Suppressor macrophage treated with lipopolysaccharide for 1 hour (primary cell): ENCODE data around the gene SAP30BP.

ENCODE experiments used
- DNase-seq, 3 donors: peaks; one replicate each; pipeline ENCODE4 v3.0.0-alpha.2; 2020 to 2022

Gene SAP30BP

GRCh38 chr17:75650874-75651273 is 16.3 kb upstream of the SAP30BP start:
- no peak for DNase-seq

- no peak for DNase-seq
These were observed 14.8 kb upstream of the SAP30BP start for GRCh38 chr17:75652341-75652740.

- DNase-seq, result peak; percentile 36 to 42 (median 37)
These were observed 14.1 kb upstream of the SAP30BP start for GRCh38 chr17:75652934-75653549.

- no peak for DNase-seq
These were observed 13.0 kb upstream of the SAP30BP start for GRCh38 chr17:75654176-75654575.

GRCh38 chr17:75658237-75658636 is 8.9 kb upstream of the SAP30BP start:
- DNase-seq, result no peak

- DNase-seq, result no peak
These were observed 5.6 kb upstream of the SAP30BP start for GRCh38 chr17:75661531-75661930.

- no peak for DNase-seq
These were observed 4.6 kb upstream of the SAP30BP start for GRCh38 chr17:75662511-75662910.

GRCh38 chr17:75664099-75664549 is 3.0 kb upstream of the SAP30BP start:
- DNase-seq, result no peak

- no peak for DNase-seq
These were observed 1.2 kb upstream of the SAP30BP start for GRCh38 chr17:75665981-75666380.

- no peak for DNase-seq
These were observed 687 bp downstream of the SAP30BP start for GRCh38 chr17:75667825-75668224.

GRCh38 chr17:75668489-75668888 is 1.4 kb downstream of the SAP30BP start:
- no peak for DNase-seq

- no peak for DNase-seq
These were observed 3.7 kb downstream of the SAP30BP start for GRCh38 chr17:75670868-75671267.

GRCh38 chr17:75672011-75672410 is 4.9 kb downstream of the SAP30BP start:
- DNase-seq, result no peak

- DNase-seq, result no peak
These were observed 6.3 kb downstream of the SAP30BP start for GRCh38 chr17:75673487-75673886.

GRCh38 chr17:75676461-75676860 is 9.3 kb downstream of the SAP30BP start:
- DNase-seq, result no peak

GRCh38 chr17:75679706-75680211 is 12.6 kb downstream of the SAP30BP start:
- no peak for DNase-seq

GRCh38 chr17:75680431-75680830 is 13.3 kb downstream of the SAP30BP start:
- DNase-seq, result no peak

- peak in 1 of 3 donors; percentile 11 for DNase-seq
These were observed 14.2 kb downstream of the SAP30BP start for GRCh38 chr17:75681289-75681688.

GRCh38 chr17:75683583-75683982 is 16.4 kb downstream of the SAP30BP start:
- peak; percentile 20 to 53 (median 49) for DNase-seq

GRCh38 chr17:75684249-75684648 is 17.1 kb downstream of the SAP30BP start:
- DNase-seq, result peak in 1 of 3 donors; percentile 29

GRCh38 chr17:75684924-75685323 is 17.8 kb downstream of the SAP30BP start:
- no peak for DNase-seq

- DNase-seq, result no peak
These were observed 18.4 kb downstream of the SAP30BP start for GRCh38 chr17:75685499-75685898.

- peak; percentile 64 to 71 (median 69) for DNase-seq
These were observed 21.2 kb downstream of the SAP30BP start for GRCh38 chr17:75688209-75688825.

GRCh38 chr17:75689441-75689873 is 22.3 kb downstream of the SAP30BP start:
- no peak for DNase-seq
